WTC11 (cell line): ENCODE results near the gene STK33. TPM values are rescaled to one million over a fixed set of nuclear protein-coding genes. Genes with fewer than 3 reads are reported as not detected.

Source experiments
- ATAC-seq: fragments of 200-7000 bp; cut with Tn5 transposase; 2 replicates; pipeline ENCODE4 v1.10.0; 2021; ENCODE audit warnings: mild to moderate bottlenecking, moderate library complexity
- CTCF ChIA-PET: fragments of 300-600 bp; sonication (Branson Sonifier 250); formaldehyde crosslinking; loops from one replicate; lab custom pipeline; 2021; ENCODE audit warnings: antibody characterized with exemption; lab: Charles Lee
- POLR2A ChIA-PET: fragments of 350-600 bp; sonication (Branson Sonifier 250); formaldehyde crosslinking; loops from one replicate; lab custom pipeline; 2021; ENCODE audit warnings: antibody characterized with exemption; lab: Charles Lee
- DNase-seq: peaks from one replicate; pipeline ENCODE4 v3.0.0; 2021; ENCODE audit warnings: low spot score
- H3K27ac Mint-ChIP-seq: 2 replicates; pipeline ENCODE4 v1.8.0; 2021; ENCODE audit warnings: mixed read lengths
- H3K27me3 Mint-ChIP-seq: 2 replicates; pipeline ENCODE4 v1.8.0; 2021; ENCODE audit warnings: low read depth, mild to moderate bottlenecking, moderate library complexity, mixed read lengths
- H3K36me3 Mint-ChIP-seq: 2 replicates; pipeline ENCODE4 v1.8.0; 2021; ENCODE audit warnings: mixed read lengths
- H3K4me1 Mint-ChIP-seq: 2 replicates; pipeline ENCODE4 v1.8.0; 2022; ENCODE audit warnings: mixed read lengths
- H3K4me3 Mint-ChIP-seq: 2 replicates; pipeline ENCODE4 v1.8.0; 2021; ENCODE audit warnings: mild to moderate bottlenecking, moderate library complexity, mixed read lengths
- H3K9me3 Mint-ChIP-seq: 2 replicates; pipeline ENCODE4 v1.8.0; 2021; ENCODE audit warnings: mixed read lengths
- ATF1 ChIP-seq: sonication (generic); formaldehyde crosslinking; IDR thresholded peaks from 2 replicates; pipeline ENCODE4 v1.8.1; 2023; ENCODE audit warnings: mild to moderate bottlenecking, moderate library complexity, missing genetic modification reagents
- CBFB ChIP-seq: sonication (generic); formaldehyde crosslinking; IDR thresholded peaks from 2 replicates; pipeline ENCODE4 v1.8.1; 2022; ENCODE audit warnings: mild to moderate bottlenecking, low read depth, missing genetic modification reagents
- CREM ChIP-seq: sonication (generic); formaldehyde crosslinking; IDR thresholded peaks from 2 replicates; pipeline ENCODE4 v1.8.1; 2022; ENCODE audit warnings: mild to moderate bottlenecking, missing genetic modification reagents, moderate library complexity
- FOXK1 ChIP-seq: sonication (generic); formaldehyde crosslinking; IDR thresholded peaks from 2 replicates; pipeline ENCODE4 v1.8.0; 2022; ENCODE audit warnings: mild to moderate bottlenecking, moderate library complexity, missing genetic modification reagents
- GTF2I ChIP-seq: fragments of 250-450 bp; sonication (Bioruptor Pico); conservative IDR thresholded peaks from 2 replicates; pipeline ENCODE4 v1.4.0; 2021; ENCODE audit warnings: mild to moderate bottlenecking
- IRF2 ChIP-seq: sonication (generic); formaldehyde crosslinking; IDR thresholded peaks from 2 replicates; pipeline ENCODE4 v1.8.0; 2022; ENCODE audit warnings: low read depth, missing genetic modification reagents, borderline replicate concordance
- JUN ChIP-seq: sonication (generic); formaldehyde crosslinking; IDR thresholded peaks from 2 replicates; pipeline ENCODE4 v1.8.0; 2023; ENCODE audit warnings: mild to moderate bottlenecking, missing genetic modification reagents
- RORB ChIP-seq: fragments of 250-450 bp; sonication (Bioruptor Pico); IDR thresholded peaks from 2 replicates; pipeline ENCODE4 v1.9.0; 2021; ENCODE audit warnings: mild to moderate bottlenecking
- SMAD4 ChIP-seq: sonication (generic); formaldehyde crosslinking; IDR thresholded peaks from 2 replicates; pipeline ENCODE4 v1.8.0; 2022; ENCODE audit warnings: mild to moderate bottlenecking, missing genetic modification reagents
- TCF7 ChIP-seq: sonication (generic); formaldehyde crosslinking; IDR thresholded peaks from 2 replicates; pipeline ENCODE4 v1.8.0; 2022; ENCODE audit warnings: mild to moderate bottlenecking, low read depth, missing genetic modification reagents, moderate library complexity
- TEAD4 ChIP-seq: sonication (generic); formaldehyde crosslinking; IDR thresholded peaks from 2 replicates; pipeline ENCODE4 v1.8.0; 2022; ENCODE audit warnings: mild to moderate bottlenecking, missing genetic modification reagents
- TP53 ChIP-seq: sonication (generic); formaldehyde crosslinking; IDR thresholded peaks from 2 replicates; pipeline ENCODE4 v1.8.1; 2023; ENCODE audit warnings: mild to moderate bottlenecking, missing genetic modification reagents
- ZNF317 ChIP-seq: sonication (generic); formaldehyde crosslinking; IDR thresholded peaks from 2 replicates; pipeline ENCODE4 v1.8.1; 2023; ENCODE audit warnings: low read depth, mild to moderate bottlenecking, moderate library complexity, missing genetic modification reagents, borderline replicate concordance
- total RNA-seq: library from RNA; stranded (reverse); gene quantifications from 3 replicates; pipeline ENCODE4 v1.2.3, GENCODE V29; 2021
- TF ChIP-seq, protein P1 (sequence below): fragments of 250-450 bp; sonication (Bioruptor Pico); conservative IDR thresholded peaks from 2 replicates; pipeline ENCODE4 v1.9.0; 2021; ENCODE audit warnings: mild to moderate bottlenecking
- TF ChIP-seq, protein P2 (sequence below): fragments of 250-450 bp; sonication (Bioruptor Pico); IDR thresholded peaks from 2 replicates; pipeline ENCODE4 v1.9.0; 2021; ENCODE audit warnings: mild to moderate bottlenecking
- TF ChIP-seq, protein P3 (sequence below): sonication (generic); formaldehyde crosslinking; IDR thresholded peaks from 2 replicates; pipeline ENCODE4 v1.8.0; 2022; ENCODE audit warnings: missing genetic modification reagents
- TF ChIP-seq, protein P4 (sequence below): sonication (generic); formaldehyde crosslinking; IDR thresholded peaks from 2 replicates; pipeline ENCODE4 v1.8.0; 2022; ENCODE audit warnings: mild to moderate bottlenecking, missing genetic modification reagents
- TF ChIP-seq, protein P5 (sequence below): sonication (generic); formaldehyde crosslinking; IDR thresholded peaks from 2 replicates; pipeline ENCODE4 v1.8.1; 2023; ENCODE audit warnings: mild to moderate bottlenecking, missing genetic modification reagents

Gene STK33
- total RNA-seq, 1 experiment from 2014 or later, result 13.3 TPM

DNA sequence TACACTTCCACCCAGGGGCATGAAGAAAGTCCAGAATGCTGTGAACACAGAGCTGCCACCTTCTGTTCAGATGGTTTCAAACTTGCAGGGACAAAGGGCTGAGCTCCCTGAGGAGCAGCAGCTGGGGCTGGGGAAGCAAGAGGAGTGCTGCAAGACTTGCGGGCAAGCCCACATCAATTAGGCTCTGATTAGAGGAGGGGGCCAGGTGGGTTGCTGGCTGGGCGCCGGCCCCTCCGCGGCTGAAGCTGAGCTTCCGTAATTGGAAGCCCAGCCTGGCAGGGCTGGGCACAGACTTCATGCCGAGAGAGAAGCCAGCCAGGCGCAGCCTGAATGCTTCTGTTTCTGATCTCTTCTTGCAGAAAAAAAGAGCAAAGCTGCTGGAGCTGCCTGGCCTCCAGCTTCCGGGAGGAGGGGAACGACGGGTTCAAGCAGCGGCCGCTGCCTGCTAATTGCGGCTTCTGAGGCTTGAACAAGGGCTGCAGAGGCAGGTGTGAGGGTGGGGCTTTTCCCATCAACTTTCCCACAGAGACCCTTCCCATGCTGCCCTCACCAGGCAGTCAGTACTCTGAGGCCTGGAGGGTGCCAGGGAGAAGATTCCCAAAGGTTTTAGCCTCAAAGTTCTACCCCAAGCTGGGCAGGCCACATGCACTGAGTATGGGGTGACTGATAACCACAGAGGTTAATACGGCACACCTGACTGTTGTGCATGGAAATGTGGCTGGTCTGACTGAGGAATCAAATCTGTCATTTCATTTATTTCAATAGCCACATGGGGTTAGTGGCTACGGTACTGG lies 239.2 kb downstream of the STK33 start:
- no peak overlapping the region for H3K4me3 Mint-ChIP-seq
- H3K36me3 Mint-ChIP-seq, result no peaks in the 10 kb centered on the region
- ChIA-PET POLR2A (interaction anchor here (0.6 to 0.7 kb wide), 2 partner anchors 21 to 114 kb away, joined by 3 to 9 read pairs; no protein-coding TSS in a partner anchor), CTCF (interaction anchor here (0.6 to 2.4 kb wide), 15 partner anchors 11 to 255 kb away, joined by 3 to 10 read pairs (median 4); partner anchors contain the start of gene LMO1)
- no peak for TF ChIP-seq TCF7 (CRISPR knock-in tag)
- no peak for TF ChIP-seq RORB (CRISPR knock-in tag)
- no peak for TF ChIP-seq CREM (CRISPR knock-in tag)
- TF ChIP-seq FOXK1, result no peak
- TF ChIP-seq, protein P1, sequence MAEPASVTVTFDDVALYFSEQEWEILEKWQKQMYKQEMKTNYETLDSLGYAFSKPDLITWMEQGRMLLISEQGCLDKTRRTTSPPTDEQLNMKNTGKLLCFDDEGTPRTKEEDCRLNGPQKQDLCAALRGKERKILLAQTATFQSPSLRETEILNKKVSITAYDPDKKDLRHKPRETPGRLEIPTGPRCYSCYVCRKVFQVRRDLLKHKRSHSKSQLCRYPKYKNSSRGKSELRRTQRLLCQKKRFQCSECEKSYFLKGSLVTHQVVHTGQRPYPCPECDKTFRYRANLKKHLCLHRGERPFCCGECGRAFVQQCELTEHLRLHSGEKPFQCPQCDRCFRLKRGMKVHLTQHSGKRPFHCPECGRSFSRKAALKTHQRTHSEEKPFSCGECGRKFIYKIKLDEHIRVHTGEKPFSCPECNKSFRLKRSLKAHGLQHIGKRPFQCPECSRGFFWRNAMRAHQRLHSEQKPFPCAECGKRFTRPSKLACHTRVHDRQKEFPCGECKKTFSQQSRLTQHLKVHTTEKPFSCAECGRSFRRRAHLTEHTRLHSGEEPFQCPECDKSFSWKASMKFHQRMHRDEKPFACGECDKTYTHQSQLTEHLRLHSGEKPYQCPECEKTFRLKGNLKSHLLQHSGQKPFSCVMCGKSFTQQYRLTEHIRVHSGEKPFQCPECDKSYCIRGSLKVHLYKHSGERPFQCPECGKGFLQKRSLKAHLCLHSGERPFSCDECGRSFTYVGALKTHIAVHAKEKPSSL (CRISPR knock-in tag), result no peak
- no peak for TF ChIP-seq CBFB (CRISPR knock-in tag)
- no peak for TF ChIP-seq JUN (CRISPR knock-in tag)
- no peak for TF ChIP-seq TP53 (CRISPR knock-in tag)
- TF ChIP-seq ATF1, result no peak
- TF ChIP-seq, protein P2, sequence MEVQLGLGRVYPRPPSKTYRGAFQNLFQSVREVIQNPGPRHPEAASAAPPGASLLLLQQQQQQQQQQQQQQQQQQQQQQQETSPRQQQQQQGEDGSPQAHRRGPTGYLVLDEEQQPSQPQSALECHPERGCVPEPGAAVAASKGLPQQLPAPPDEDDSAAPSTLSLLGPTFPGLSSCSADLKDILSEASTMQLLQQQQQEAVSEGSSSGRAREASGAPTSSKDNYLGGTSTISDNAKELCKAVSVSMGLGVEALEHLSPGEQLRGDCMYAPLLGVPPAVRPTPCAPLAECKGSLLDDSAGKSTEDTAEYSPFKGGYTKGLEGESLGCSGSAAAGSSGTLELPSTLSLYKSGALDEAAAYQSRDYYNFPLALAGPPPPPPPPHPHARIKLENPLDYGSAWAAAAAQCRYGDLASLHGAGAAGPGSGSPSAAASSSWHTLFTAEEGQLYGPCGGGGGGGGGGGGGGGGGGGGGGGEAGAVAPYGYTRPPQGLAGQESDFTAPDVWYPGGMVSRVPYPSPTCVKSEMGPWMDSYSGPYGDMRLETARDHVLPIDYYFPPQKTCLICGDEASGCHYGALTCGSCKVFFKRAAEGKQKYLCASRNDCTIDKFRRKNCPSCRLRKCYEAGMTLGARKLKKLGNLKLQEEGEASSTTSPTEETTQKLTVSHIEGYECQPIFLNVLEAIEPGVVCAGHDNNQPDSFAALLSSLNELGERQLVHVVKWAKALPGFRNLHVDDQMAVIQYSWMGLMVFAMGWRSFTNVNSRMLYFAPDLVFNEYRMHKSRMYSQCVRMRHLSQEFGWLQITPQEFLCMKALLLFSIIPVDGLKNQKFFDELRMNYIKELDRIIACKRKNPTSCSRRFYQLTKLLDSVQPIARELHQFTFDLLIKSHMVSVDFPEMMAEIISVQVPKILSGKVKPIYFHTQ, result no peak
- no peak for TF ChIP-seq TEAD4
- TF ChIP-seq IRF2 (CRISPR knock-in tag), result no peak
- TF ChIP-seq SMAD4, result no peak
- TF ChIP-seq, protein P3, sequence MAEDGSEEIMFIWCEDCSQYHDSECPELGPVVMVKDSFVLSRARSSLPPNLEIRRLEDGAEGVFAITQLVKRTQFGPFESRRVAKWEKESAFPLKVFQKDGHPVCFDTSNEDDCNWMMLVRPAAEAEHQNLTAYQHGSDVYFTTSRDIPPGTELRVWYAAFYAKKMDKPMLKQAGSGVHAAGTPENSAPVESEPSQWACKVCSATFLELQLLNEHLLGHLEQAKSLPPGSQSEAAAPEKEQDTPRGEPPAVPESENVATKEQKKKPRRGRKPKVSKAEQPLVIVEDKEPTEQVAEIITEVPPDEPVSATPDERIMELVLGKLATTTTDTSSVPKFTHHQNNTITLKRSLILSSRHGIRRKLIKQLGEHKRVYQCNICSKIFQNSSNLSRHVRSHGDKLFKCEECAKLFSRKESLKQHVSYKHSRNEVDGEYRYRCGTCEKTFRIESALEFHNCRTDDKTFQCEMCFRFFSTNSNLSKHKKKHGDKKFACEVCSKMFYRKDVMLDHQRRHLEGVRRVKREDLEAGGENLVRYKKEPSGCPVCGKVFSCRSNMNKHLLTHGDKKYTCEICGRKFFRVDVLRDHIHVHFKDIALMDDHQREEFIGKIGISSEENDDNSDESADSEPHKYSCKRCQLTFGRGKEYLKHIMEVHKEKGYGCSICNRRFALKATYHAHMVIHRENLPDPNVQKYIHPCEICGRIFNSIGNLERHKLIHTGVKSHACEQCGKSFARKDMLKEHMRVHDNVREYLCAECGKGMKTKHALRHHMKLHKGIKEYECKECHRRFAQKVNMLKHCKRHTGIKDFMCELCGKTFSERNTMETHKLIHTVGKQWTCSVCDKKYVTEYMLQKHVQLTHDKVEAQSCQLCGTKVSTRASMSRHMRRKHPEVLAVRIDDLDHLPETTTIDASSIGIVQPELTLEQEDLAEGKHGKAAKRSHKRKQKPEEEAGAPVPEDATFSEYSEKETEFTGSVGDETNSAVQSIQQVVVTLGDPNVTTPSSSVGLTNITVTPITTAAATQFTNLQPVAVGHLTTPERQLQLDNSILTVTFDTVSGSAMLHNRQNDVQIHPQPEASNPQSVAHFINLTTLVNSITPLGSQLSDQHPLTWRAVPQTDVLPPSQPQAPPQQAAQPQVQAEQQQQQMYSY (CRISPR knock-in tag), result no peak
- no peak for TF ChIP-seq GTF2I (CRISPR knock-in tag)
- TF ChIP-seq, protein P4, sequence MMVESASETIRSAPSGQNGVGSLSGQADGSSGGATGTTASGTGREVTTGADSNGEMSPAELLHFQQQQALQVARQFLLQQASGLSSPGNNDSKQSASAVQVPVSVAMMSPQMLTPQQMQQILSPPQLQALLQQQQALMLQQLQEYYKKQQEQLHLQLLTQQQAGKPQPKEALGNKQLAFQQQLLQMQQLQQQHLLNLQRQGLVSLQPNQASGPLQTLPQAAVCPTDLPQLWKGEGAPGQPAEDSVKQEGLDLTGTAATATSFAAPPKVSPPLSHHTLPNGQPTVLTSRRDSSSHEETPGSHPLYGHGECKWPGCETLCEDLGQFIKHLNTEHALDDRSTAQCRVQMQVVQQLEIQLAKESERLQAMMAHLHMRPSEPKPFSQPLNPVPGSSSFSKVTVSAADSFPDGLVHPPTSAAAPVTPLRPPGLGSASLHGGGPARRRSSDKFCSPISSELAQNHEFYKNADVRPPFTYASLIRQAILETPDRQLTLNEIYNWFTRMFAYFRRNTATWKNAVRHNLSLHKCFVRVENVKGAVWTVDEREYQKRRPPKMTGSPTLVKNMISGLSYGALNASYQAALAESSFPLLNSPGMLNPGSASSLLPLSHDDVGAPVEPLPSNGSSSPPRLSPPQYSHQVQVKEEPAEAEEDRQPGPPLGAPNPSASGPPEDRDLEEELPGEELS (CRISPR knock-in tag), result no peak
- TF ChIP-seq, protein P5, sequence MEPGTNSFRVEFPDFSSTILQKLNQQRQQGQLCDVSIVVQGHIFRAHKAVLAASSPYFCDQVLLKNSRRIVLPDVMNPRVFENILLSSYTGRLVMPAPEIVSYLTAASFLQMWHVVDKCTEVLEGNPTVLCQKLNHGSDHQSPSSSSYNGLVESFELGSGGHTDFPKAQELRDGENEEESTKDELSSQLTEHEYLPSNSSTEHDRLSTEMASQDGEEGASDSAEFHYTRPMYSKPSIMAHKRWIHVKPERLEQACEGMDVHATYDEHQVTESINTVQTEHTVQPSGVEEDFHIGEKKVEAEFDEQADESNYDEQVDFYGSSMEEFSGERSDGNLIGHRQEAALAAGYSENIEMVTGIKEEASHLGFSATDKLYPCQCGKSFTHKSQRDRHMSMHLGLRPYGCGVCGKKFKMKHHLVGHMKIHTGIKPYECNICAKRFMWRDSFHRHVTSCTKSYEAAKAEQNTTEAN (CRISPR knock-in tag), result no peak
- TF ChIP-seq ZNF317 (CRISPR knock-in tag), result no peak
- peak; percentile 11; the same call in 1 of the 2 replicates for ATAC-seq
- H3K27ac Mint-ChIP-seq, result no peak overlapping the region; the same call in 1 of the 2 replicates
- DNase-seq, result no peak
- no peaks in the 10 kb centered on the region; the same call in 1 of the 2 replicates for H3K27me3 Mint-ChIP-seq
- no peaks in the 10 kb centered on the region for H3K9me3 Mint-ChIP-seq
- H3K4me1 Mint-ChIP-seq, result peaks cover 15% of the 10 kb centered on the region
